Measurements from ENCODE around the gene AFG3L2.

Gene AFG3L2

GRCh38 chr18:12366379-12366778 is 10.6 kb downstream of the AFG3L2 start:
- H3K4me3 ChIP-seq (ENCODE audit: control insufficient read depth, low read depth, low read length), result no peak overlapping the region
- no peak for DNase-seq (ENCODE audit: low read depth)
- no peak for TF ChIP-seq CTCF (IDR thresholded peaks at IDR 0.05; ENCODE audit: control insufficient read depth, insufficient read depth, low read depth, low read length, missing control alignments)

- no peak overlapping the region for H3K4me3 ChIP-seq (ENCODE audit: control insufficient read depth, low read depth, low read length)
- TF ChIP-seq CTCF (IDR thresholded peaks at IDR 0.05; ENCODE audit: control insufficient read depth, insufficient read depth, low read depth, low read length, missing control alignments), result no peak
- DNase-seq (ENCODE audit: low read depth), result no peak
These were observed 14.4 kb downstream of the AFG3L2 start for GRCh38 chr18:12362473-12363174.

- DNase-seq (ENCODE audit: low read depth), result no peak
These were observed 15.2 kb downstream of the AFG3L2 start for GRCh38 chr18:12361770-12362378.

GRCh38 chr18:12359515-12359927 is 17.5 kb downstream of the AFG3L2 start:
- no peak for TF ChIP-seq CTCF (IDR thresholded peaks at IDR 0.05; ENCODE audit: control insufficient read depth, insufficient read depth, low read depth, low read length, missing control alignments)
- no peak for DNase-seq (ENCODE audit: low read depth)
- no peak overlapping the region for H3K4me3 ChIP-seq (ENCODE audit: control insufficient read depth, low read depth, low read length)

More at GRCh38 chr18:12361770-12362378, 15.2 kb downstream of the AFG3L2 start:
- TF ChIP-seq CTCF (IDR thresholded peaks at IDR 0.05; ENCODE audit: control insufficient read depth, insufficient read depth, low read depth, low read length, missing control alignments), result no peak
- H3K4me3 ChIP-seq (ENCODE audit: control insufficient read depth, low read depth, low read length), result no peak overlapping the region

- DNase-seq (ENCODE audit: low read depth), result no peak
- TF ChIP-seq CTCF (IDR thresholded peaks at IDR 0.05; ENCODE audit: control insufficient read depth, insufficient read depth, low read depth, low read length, missing control alignments), result no peak
- no peak overlapping the region for H3K4me3 ChIP-seq (ENCODE audit: control insufficient read depth, low read depth, low read length)
These were observed 24.8 kb downstream of the AFG3L2 start for GRCh38 chr18:12352188-12352587.

GRCh38 chr18:12347895-12348294 is 29.1 kb downstream of the AFG3L2 start:
- H3K4me3 ChIP-seq (ENCODE audit: control insufficient read depth, low read depth, low read length), result no peak overlapping the region
- no peak for TF ChIP-seq CTCF (IDR thresholded peaks at IDR 0.05; ENCODE audit: control insufficient read depth, insufficient read depth, low read depth, low read length, missing control alignments)
- no peak for DNase-seq (ENCODE audit: low read depth)

All from AG09309 (cell line).